ENCODE measurements around the gene CELSR2.
A peak's percentile ranks its signal among the peaks of the same experiment; 100 is the strongest.

CELSR2 gene

DNA sequence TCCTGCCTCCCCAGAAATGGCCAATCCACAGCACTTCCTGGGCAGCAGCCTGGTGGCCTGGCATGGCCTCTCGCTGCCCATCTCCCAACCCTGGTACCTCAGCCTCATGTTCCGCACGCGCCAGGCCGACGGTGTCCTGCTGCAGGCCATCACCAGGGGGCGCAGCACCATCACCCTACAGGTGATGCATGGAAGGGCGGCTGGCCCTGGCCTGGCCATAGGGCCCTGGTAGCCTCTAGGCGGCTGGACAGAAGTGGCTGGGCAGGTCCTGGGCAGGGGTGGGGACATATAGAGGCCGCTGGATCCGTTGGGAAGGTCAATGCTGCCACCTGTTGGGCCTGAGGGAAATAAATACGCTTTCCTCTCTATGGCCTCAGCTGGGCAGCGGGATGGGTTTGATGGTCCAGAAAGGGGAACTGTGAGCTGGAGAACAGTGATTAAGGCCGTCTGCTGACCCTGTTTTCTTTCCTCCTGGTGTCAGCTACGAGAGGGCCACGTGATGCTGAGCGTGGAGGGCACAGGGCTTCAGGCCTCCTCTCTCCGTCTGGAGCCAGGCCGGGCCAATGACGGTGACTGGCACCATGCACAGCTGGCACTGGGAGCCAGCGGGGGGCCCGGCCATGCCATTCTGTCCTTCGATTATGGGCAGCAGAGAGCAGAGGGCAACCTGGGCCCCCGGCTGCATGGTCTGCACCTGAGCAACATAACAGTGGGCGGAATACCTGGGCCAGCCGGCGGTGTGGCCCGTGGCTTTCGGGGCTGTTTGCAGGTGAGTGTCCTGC lies 14.4 kb downstream of the CELSR2 start:
- no peak for TF ChIP-seq EZH2phosphoT487 (IDR thresholded peaks at IDR 0.05; ENCODE audit: borderline replicate concordance, low read length)
- TF ChIP-seq CTCF (IDR thresholded peaks at IDR 0.05; ENCODE audit: low read depth, low read length, poor library complexity, severe bottlenecking): peak; percentile 99
- Histone ChIP-seq H3K27me3 (ENCODE audit: control insufficient read depth, low read length) (no peaks in the 10 kb centered on the region), H3K4me1 (ENCODE audit: control insufficient read depth, low read length) (no peaks in the 10 kb centered on the region), H3K79me2 (ENCODE audit: control insufficient read depth, low read length) (no peaks in the 10 kb centered on the region), H3K9me2 (replicated peaks; ENCODE audit: control insufficient read depth, low read length) (no peaks in the 10 kb centered on the region), H3K9me3 (ENCODE audit: control insufficient read depth, insufficient read depth, low read length) (no peaks in the 10 kb centered on the region), H3F3A (ENCODE audit: control insufficient read depth, insufficient read depth) (no peaks in the 10 kb centered on the region), H3K27ac (ENCODE audit: low read depth, low read length) (no peak overlapping the region), H3K36me3 (ENCODE audit: control insufficient read depth, low read length) (no peaks in the 10 kb centered on the region), H3K4me2 (ENCODE audit: low read length) (no peak overlapping the region), H4K20me1 (ENCODE audit: control insufficient read depth, insufficient read depth, low read depth, low read length) (no peaks in the 10 kb centered on the region), H3K4me3 (ENCODE audit: low read length) (no peak overlapping the region)

DNA sequence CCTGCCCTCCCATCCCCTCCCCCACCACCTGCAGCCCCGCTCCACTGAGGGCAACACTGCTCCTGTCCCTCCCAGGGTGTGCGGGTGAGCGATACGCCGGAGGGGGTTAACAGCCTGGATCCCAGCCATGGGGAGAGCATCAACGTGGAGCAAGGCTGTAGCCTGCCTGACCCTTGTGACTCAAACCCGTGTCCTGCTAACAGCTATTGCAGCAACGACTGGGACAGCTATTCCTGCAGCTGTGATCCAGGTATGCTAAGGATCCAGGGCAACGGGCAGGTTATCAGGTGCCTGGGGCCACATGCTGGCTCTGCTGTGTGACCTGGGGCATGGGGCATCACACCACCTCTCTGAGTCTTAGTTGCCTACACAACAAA lies 15.0 kb downstream of the CELSR2 start:
- Histone ChIP-seq H3K9me2 (replicated peaks; ENCODE audit: control insufficient read depth, low read length) (no peaks in the 10 kb centered on the region), H3K27me3 (ENCODE audit: control insufficient read depth, low read length) (no peaks in the 10 kb centered on the region), H3K36me3 (ENCODE audit: control insufficient read depth, low read length) (no peaks in the 10 kb centered on the region), H3K27ac (ENCODE audit: low read depth, low read length) (no peak overlapping the region), H3K79me2 (ENCODE audit: control insufficient read depth, low read length) (no peaks in the 10 kb centered on the region), H4K20me1 (ENCODE audit: control insufficient read depth, insufficient read depth, low read depth, low read length) (no peaks in the 10 kb centered on the region), H3K4me1 (ENCODE audit: control insufficient read depth, low read length) (no peaks in the 10 kb centered on the region), H3K4me3 (ENCODE audit: low read length) (no peak overlapping the region), H3K4me2 (ENCODE audit: low read length) (no peak overlapping the region), H3K9me3 (ENCODE audit: control insufficient read depth, insufficient read depth, low read length) (no peaks in the 10 kb centered on the region), H3F3A (ENCODE audit: control insufficient read depth, insufficient read depth) (no peaks in the 10 kb centered on the region)
- TF ChIP-seq CTCF (IDR thresholded peaks at IDR 0.05; ENCODE audit: low read depth, low read length, poor library complexity, severe bottlenecking) (no peak), EZH2phosphoT487 (IDR thresholded peaks at IDR 0.05; ENCODE audit: borderline replicate concordance, low read length) (no peak)

DNA sequence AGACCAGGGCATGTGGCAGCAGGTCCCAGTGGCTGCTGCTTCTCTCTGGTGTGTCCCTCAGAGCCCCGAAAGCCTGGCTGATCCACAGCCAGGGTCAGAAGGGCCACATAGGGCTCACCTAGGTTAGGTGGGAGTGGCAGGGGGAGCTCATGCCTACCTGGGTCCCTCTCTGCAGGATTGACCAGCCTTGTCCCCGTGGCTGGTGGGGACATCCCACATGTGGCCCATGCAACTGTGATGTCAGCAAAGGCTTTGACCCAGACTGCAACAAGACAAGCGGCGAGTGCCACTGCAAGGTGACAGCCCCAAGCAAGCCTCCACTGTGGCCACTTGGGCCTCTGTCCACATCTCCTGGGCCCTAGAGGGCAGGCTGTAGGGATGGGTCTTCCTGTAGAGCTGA lies 15.7 kb downstream of the CELSR2 start:
- Histone ChIP-seq H3K4me1 (ENCODE audit: control insufficient read depth, low read length) (no peaks in the 10 kb centered on the region), H3K27me3 (ENCODE audit: control insufficient read depth, low read length) (no peaks in the 10 kb centered on the region), H3K36me3 (ENCODE audit: control insufficient read depth, low read length) (no peaks in the 10 kb centered on the region), H3F3A (ENCODE audit: control insufficient read depth, insufficient read depth) (no peaks in the 10 kb centered on the region), H3K9me3 (ENCODE audit: control insufficient read depth, insufficient read depth, low read length) (no peaks in the 10 kb centered on the region), H3K79me2 (ENCODE audit: control insufficient read depth, low read length) (no peaks in the 10 kb centered on the region), H4K20me1 (ENCODE audit: control insufficient read depth, insufficient read depth, low read depth, low read length) (no peaks in the 10 kb centered on the region), H3K9me2 (replicated peaks; ENCODE audit: control insufficient read depth, low read length) (no peaks in the 10 kb centered on the region), H3K27ac (ENCODE audit: low read depth, low read length) (no peak overlapping the region), H3K4me2 (ENCODE audit: low read length) (no peak overlapping the region), H3K4me3 (ENCODE audit: low read length) (no peak overlapping the region)
- no peak for TF ChIP-seq CTCF (IDR thresholded peaks at IDR 0.05; ENCODE audit: low read depth, low read length, poor library complexity, severe bottlenecking)
- no peak for TF ChIP-seq EZH2phosphoT487 (IDR thresholded peaks at IDR 0.05; ENCODE audit: borderline replicate concordance, low read length)
